Measurements from ENCODE around the gene ANKRD34A. TPM values are rescaled to one million over a fixed set of nuclear protein-coding genes. Genes with fewer than 3 reads are reported as not detected.
A peak's percentile ranks its signal among the peaks of the same experiment; 100 is the strongest.

ANKRD34A gene
- 4.4 TPM for polyA plus RNA-seq (2013, experiment 1 of 2)
- 4.4 TPM for polyA plus RNA-seq (2013, experiment 2 of 2)

DNA sequence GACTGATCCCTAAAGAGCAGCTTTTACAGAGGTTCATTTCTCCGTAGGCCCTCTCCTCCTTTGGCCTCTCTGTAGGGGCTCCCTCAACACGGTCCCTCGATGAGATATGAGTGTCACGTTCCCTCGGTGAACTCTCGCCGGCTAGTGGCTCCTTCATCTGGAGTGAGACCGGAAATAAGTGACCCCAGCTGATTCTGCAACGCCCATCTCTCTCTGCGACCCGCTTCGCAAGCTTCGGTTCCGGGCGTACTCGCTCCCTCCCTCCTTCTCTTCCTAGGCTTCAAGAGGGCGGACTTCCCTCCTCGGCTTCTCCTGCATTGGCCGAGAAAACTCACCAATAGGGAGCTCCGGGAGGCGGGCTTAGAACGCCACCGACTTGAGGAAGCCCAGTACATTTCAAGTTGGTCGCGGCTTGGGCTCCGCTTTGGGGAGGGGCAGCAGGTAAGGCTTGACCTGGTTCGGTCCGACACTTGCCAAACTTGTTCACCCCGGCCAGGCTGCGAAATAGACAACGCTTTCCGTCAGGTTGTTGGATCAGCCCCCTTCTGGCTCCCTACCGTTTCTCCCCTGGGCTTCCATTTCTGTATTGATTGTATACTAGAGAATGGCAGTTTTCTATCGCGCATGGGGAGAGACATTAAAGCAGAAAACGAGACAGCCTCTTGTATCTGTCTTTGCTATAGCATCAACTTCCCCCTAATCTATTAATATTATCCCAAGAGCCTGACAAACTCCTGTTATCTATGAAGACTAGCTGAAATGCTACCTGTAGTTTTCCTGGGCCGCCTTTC is at the start of gene ANKRD34A, which contains the start of gene POLR3GL:
Gene ANKRD34A (minus strand): TSS at position 248 of the 791 bp plus-strand sequence. CDS start 2,816 bp downstream, outside the sequence.
Gene POLR3GL (plus strand): TSS at position 363 of the 791 bp plus-strand sequence. CDS start 10,176 bp downstream, outside the sequence.
- peaks cover 15% of the 10 kb centered on the region for H3K79me1 ChIP-seq (replicated peaks; ENCODE audit: low read length, poor library complexity, severe bottlenecking)
- H2BK12ac ChIP-seq (ENCODE audit: low read length in 2 of 2), result peak within 1 kb of the TSS in 1 of 2 experiments; percentile 38
- H3K23ac ChIP-seq (ENCODE audit: low read length in 2 of 2), result no peak within 1 kb of the TSS
- DNase-seq, result peak; percentile 96
- H3K4ac ChIP-seq (ENCODE audit: low read depth in 1 of 2, low read length in 2 of 2), result peak within 1 kb of the TSS; percentile 36 to 81
- peak within 1 kb of the TSS; percentile 93 for H3K27ac ChIP-seq (ENCODE audit: low read length, poor library complexity, severe bottlenecking)
- H3K27me3 ChIP-seq (ENCODE audit: control insufficient read depth in 1 of 2, insufficient read depth in 1 of 2, low read length in 2 of 2), result no peaks in the 10 kb centered on the region
- H4K8ac ChIP-seq (ENCODE audit: low read length), result peak within 1 kb of the TSS; percentile 93
- peak within 1 kb of the TSS; percentile 90 for H3K4me2 ChIP-seq (ENCODE audit: low read length, poor library complexity, severe bottlenecking)
- H3K4me3 ChIP-seq (ENCODE audit: insufficient read depth in 1 of 2, low read depth in 1 of 2, low read length in 2 of 2), result peak within 1 kb of the TSS; percentile 76 to 92
- H2BK5ac ChIP-seq (ENCODE audit: low read depth, low read length, poor library complexity, severe bottlenecking), result peak within 1 kb of the TSS; percentile 88
- peak within 1 kb of the TSS; percentile 74 for H2BK120ac ChIP-seq (ENCODE audit: low read depth, low read length)
- peak within 1 kb of the TSS; percentile 94 for H2AK5ac ChIP-seq (ENCODE audit: low read length, severe bottlenecking)
- peaks cover 0 to 3% of the 10 kb centered on the region in 2 experiments for H3K36me3 ChIP-seq (ENCODE audit: control insufficient read depth in 1 of 2, insufficient read depth in 2 of 2, low read depth in 1 of 2, low read length in 2 of 2)
- peak within 1 kb of the TSS; percentile 60 for H2BK15ac ChIP-seq (ENCODE audit: low read depth, poor library complexity, severe bottlenecking)
- peaks cover 26% of the 10 kb centered on the region for H3K4me1 ChIP-seq (ENCODE audit: control insufficient read depth, insufficient read depth, low read depth, low read length)
- peak within 1 kb of the TSS; percentile 74 for H4K91ac ChIP-seq (ENCODE audit: low read length)
- under 1% methylated on average over 36 of the region's 37 CpGs for WGBS
- peak within 1 kb of the TSS; percentile 86 for H2AFZ ChIP-seq (ENCODE audit: low read depth, low read length)
- H3K14ac ChIP-seq (ENCODE audit: low read length in 2 of 2), result no peak within 1 kb of the TSS
- H3K9me3 ChIP-seq (ENCODE audit: control insufficient read depth, low read length), result peaks cover 8% of the 10 kb centered on the region
- peak within 1 kb of the TSS; percentile 82 to 91 for H3K18ac ChIP-seq (ENCODE audit: low read depth in 1 of 2, low read length in 2 of 2)
- peak within 1 kb of the TSS; percentile 87 for H3K9ac ChIP-seq (ENCODE audit: low read length)

DNA sequence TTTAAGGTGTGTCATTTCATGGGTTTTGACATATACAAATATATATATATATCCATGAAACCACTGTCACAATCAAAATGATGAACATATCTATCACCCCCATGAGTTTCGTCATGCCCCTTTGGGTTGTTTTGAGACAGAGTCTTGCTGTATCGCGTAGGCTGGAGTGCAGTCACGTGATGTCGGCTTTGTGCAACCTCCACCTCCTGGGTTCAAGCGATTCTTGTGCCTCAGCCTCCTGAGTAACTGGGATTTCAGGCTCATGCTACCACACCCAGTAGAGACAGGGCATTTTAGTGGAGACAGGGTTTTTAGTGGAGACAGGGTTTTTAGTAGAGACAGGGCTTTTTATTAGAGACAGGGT is 49.2 kb upstream of the ANKRD34A start:
- 89% methylated on average over 6 of the region's 6 CpGs for WGBS
- no peak overlapping the region for H3K23ac ChIP-seq (ENCODE audit: low read length in 2 of 2)

DNA sequence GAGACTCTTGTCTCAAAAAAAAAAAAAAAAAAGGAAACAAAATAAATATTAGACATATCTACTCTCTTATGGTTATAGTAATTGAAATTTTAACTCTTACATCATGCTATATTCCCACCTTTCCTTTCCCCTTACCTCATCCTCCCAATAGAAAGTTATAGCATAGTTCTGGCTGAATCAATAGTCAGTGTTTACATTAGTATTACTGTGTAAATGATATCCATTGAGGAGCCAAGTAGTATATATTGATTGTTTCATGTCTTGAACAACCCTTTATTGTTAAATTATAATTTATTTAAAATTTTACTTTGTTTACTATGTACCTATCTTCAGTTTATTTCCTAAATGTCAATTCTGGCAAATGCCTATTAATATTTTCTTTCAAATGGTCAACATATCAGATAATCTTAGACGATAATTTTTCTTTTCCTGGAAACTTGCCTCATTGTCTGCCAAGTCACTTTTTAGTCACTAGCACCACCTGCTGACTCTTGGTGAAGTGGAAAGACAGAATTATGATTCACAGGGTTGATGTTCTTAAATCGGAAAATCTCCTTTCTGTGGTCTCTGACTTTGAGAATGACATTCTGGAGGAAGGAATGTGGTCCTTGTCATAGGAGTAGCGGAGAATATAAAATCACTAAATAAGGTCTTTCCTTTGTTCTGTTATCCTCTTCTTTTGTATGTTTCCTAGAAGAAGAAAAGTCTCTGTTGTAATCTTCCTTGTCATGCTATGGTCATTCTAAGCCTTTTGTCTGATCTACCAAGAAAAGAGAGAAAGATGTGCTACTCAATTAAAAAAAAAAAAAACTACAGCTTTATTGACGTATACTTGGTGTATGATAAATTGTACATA is 48.6 kb upstream of the ANKRD34A start:
- H3K23ac ChIP-seq (ENCODE audit: low read length in 2 of 2), result no peak overlapping the region
- no peak overlapping the region for H3K27ac ChIP-seq (ENCODE audit: low read length, poor library complexity, severe bottlenecking)
- no peak overlapping the region for H4K8ac ChIP-seq (ENCODE audit: low read length)
- no peak overlapping the region for H3K4me2 ChIP-seq (ENCODE audit: low read length, poor library complexity, severe bottlenecking)
- no peak overlapping the region for H3K4me3 ChIP-seq (ENCODE audit: insufficient read depth in 1 of 2, low read depth in 1 of 2, low read length in 2 of 2)
- H2BK5ac ChIP-seq (ENCODE audit: low read depth, low read length, poor library complexity, severe bottlenecking), result no peak overlapping the region
- no peak overlapping the region for H4K91ac ChIP-seq (ENCODE audit: low read length)
- H3K4me1 ChIP-seq (ENCODE audit: control insufficient read depth, insufficient read depth, low read depth, low read length), result no peaks in the 10 kb centered on the region
- H3K27me3 ChIP-seq (ENCODE audit: control insufficient read depth in 1 of 2, insufficient read depth in 1 of 2, low read length in 2 of 2), result peaks cover 0 to 11% of the 10 kb centered on the region in 2 experiments
- H3K4ac ChIP-seq (ENCODE audit: low read depth in 1 of 2, low read length in 2 of 2), result no peak overlapping the region
- H3K9me3 ChIP-seq (ENCODE audit: control insufficient read depth, low read length), result no peaks in the 10 kb centered on the region
- H2BK12ac ChIP-seq (ENCODE audit: low read length in 2 of 2), result no peak overlapping the region
- DNase-seq, result peak; percentile 82
- no peak overlapping the region for H2AK5ac ChIP-seq (ENCODE audit: low read length, severe bottlenecking)
- H3K36me3 ChIP-seq (ENCODE audit: control insufficient read depth in 1 of 2, insufficient read depth in 2 of 2, low read depth in 1 of 2, low read length in 2 of 2), result no peaks in the 10 kb centered on the region
- H2BK120ac ChIP-seq (ENCODE audit: low read depth, low read length), result no peak overlapping the region
- 30% methylated on average over 2 of the region's 4 CpGs for WGBS
- no peak overlapping the region for H2BK15ac ChIP-seq (ENCODE audit: low read depth, poor library complexity, severe bottlenecking)
- H3K9ac ChIP-seq (ENCODE audit: low read length), result peak overlapping the region; percentile 72
- no peak overlapping the region for H2AFZ ChIP-seq (ENCODE audit: low read depth, low read length)
- no peak overlapping the region for H3K18ac ChIP-seq (ENCODE audit: low read depth in 1 of 2, low read length in 2 of 2)
- no peaks in the 10 kb centered on the region for H3K79me1 ChIP-seq (replicated peaks; ENCODE audit: low read length, poor library complexity, severe bottlenecking)
- H3K14ac ChIP-seq (ENCODE audit: low read length in 2 of 2), result no peak overlapping the region

More for the DNA sequence above, 49.2 kb upstream of the ANKRD34A start:
- no peak overlapping the region for H2BK120ac ChIP-seq (ENCODE audit: low read depth, low read length)
- no peak for DNase-seq
- H4K8ac ChIP-seq (ENCODE audit: low read length), result no peak overlapping the region
- no peaks in the 10 kb centered on the region for H3K36me3 ChIP-seq (ENCODE audit: control insufficient read depth in 1 of 2, insufficient read depth in 2 of 2, low read depth in 1 of 2, low read length in 2 of 2)
- H3K4me1 ChIP-seq (ENCODE audit: control insufficient read depth, insufficient read depth, low read depth, low read length), result no peaks in the 10 kb centered on the region
- H3K4ac ChIP-seq (ENCODE audit: low read depth in 1 of 2, low read length in 2 of 2), result no peak overlapping the region
- H3K27me3 ChIP-seq (ENCODE audit: control insufficient read depth in 1 of 2, insufficient read depth in 1 of 2, low read length in 2 of 2), result peaks cover 0 to 17% of the 10 kb centered on the region in 2 experiments
- no peak overlapping the region for H3K4me2 ChIP-seq (ENCODE audit: low read length, poor library complexity, severe bottlenecking)
- peak overlapping the region; percentile 53 for H2AK5ac ChIP-seq (ENCODE audit: low read length, severe bottlenecking)
- no peaks in the 10 kb centered on the region for H3K9me3 ChIP-seq (ENCODE audit: control insufficient read depth, low read length)
- H3K14ac ChIP-seq (ENCODE audit: low read length in 2 of 2), result no peak overlapping the region
- H4K91ac ChIP-seq (ENCODE audit: low read length), result no peak overlapping the region
- H2AFZ ChIP-seq (ENCODE audit: low read depth, low read length), result no peak overlapping the region
- H3K79me1 ChIP-seq (replicated peaks; ENCODE audit: low read length, poor library complexity, severe bottlenecking), result no peaks in the 10 kb centered on the region
- H3K9ac ChIP-seq (ENCODE audit: low read length), result peak overlapping the region; percentile 72
- H3K4me3 ChIP-seq (ENCODE audit: insufficient read depth in 1 of 2, low read depth in 1 of 2, low read length in 2 of 2), result no peak overlapping the region
- H2BK12ac ChIP-seq (ENCODE audit: low read length in 2 of 2), result no peak overlapping the region
- no peak overlapping the region for H3K27ac ChIP-seq (ENCODE audit: low read length, poor library complexity, severe bottlenecking)
- H2BK15ac ChIP-seq (ENCODE audit: low read depth, poor library complexity, severe bottlenecking), result no peak overlapping the region
- no peak overlapping the region for H2BK5ac ChIP-seq (ENCODE audit: low read depth, low read length, poor library complexity, severe bottlenecking)
- H3K18ac ChIP-seq (ENCODE audit: low read depth in 1 of 2, low read length in 2 of 2), result no peak overlapping the region
